ENCODE data around the gene USB1. TPM values are rescaled to one million over a fixed set of nuclear protein-coding genes. Genes with fewer than 3 reads are reported as not detected.
A peak's percentile ranks its signal among the peaks of the same experiment; 100 is the strongest.

Gene USB1, protein sequence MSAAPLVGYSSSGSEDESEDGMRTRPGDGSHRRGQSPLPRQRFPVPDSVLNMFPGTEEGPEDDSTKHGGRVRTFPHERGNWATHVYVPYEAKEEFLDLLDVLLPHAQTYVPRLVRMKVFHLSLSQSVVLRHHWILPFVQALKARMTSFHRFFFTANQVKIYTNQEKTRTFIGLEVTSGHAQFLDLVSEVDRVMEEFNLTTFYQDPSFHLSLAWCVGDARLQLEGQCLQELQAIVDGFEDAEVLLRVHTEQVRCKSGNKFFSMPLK
- polyA plus RNA-seq, result 10 to 100 TPM; 19.9 to 26.5 (median 24.0) TPM
- long read RNA-seq, donor 1, result 0 reads
- long read RNA-seq, donor 2, partial matches to known transcripts, result 0 of 5 reads
- long read RNA-seq, donor 2, other reads (novel, unspliced or antisense), result 0 of 5 reads
- long read RNA-seq, donor 3, transcript USB1-201 (7 exons, 2,282 nt), result major isoform, 9 of 13 reads
- long read RNA-seq, donor 3, partial matches to known transcripts, result 0 of 13 reads
- long read RNA-seq, donor 3, other reads (novel, unspliced or antisense), result 0 of 13 reads
- long read RNA-seq, donor 4, result 0 reads
- long read RNA-seq, donor 5, partial matches to known transcripts, result 0 of 2 reads
- long read RNA-seq, donor 5, other reads (novel, unspliced or antisense), result 0 of 2 reads
- long read RNA-seq, donor 6, transcript USB1-201 (7 exons, 2,282 nt), result major isoform, 7 of 10 reads
- long read RNA-seq, donor 6, partial matches to known transcripts, result 0 of 10 reads
- long read RNA-seq, donor 6, other reads (novel, unspliced or antisense), result 0 of 10 reads
- long read RNA-seq, donor 7, transcript USB1-201 (7 exons, 2,282 nt), result major isoform, 8 of 9 reads
- long read RNA-seq, donor 7, partial matches to known transcripts, result 0 of 9 reads
- long read RNA-seq, donor 7, other reads (novel, unspliced or antisense), result 0 of 9 reads
- long read RNA-seq, donor 8, partial matches to known transcripts, result 0 of 1 reads
- long read RNA-seq, donor 8, other reads (novel, unspliced or antisense), result 0 of 1 reads
- long read RNA-seq, donor 9, partial matches to known transcripts, result 0 of 1 reads
- long read RNA-seq, donor 9, other reads (novel, unspliced or antisense), result 0 of 1 reads
- long read RNA-seq, donor 10, transcript USB1-201 (7 exons, 2,282 nt), result major isoform, 6 of 8 reads
- long read RNA-seq, donor 10, partial matches to known transcripts, result 0 of 8 reads
- long read RNA-seq, donor 10, other reads (novel, unspliced or antisense), result 0 of 8 reads

DNA sequence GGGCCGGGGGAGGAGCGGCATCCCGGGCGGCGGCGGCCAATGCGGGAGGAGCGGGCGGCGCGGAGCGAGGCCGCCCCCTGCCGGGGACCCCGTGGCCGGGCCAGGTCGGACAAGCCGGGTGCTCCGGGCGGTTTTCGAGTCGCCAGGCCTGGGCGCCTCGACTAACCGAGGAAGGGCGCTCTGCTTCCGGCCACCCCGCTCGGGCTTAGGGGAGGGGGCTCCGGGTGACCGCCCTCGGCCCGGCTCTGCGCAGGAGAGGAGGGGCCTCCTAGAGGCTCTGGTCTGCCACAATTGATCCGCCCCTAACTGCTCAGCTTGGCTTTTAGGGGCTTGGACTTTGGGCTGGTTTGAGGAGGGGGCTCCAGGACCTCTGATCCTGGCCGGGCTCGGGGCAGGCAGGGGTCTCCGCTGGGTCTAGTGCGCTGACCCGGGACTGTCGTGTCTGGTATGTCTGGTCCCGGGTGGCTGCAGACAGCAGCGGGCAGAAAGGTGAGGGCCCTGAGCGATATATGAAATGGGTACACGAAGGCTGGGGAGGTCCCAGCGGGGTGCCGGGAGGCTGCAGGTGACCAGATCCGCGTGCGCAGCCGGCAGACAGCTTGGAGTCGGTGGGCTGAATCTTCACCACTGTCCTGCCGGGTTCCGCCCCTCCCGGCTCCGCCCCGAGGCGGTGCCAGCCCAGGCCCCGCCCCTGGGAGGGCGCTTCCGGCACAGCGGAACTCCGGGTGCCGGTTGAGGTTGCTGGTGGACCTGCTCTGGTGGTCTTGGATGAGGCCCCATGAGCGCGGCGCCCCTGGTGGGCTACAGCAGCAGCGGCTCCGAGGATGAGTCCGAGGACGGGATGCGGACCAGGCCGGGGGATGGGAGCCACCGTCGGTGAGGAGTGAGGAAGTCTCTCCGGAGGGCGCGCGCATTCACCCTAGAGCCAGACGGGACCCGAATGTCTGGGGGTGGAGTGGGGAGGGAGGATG is at the start of gene USB1:
TSS of gene USB1 (plus strand) at position 702 of the 971 bp plus-strand sequence. CDS start at position 779, 77 bp downstream.
- H3K9me3 ChIP-seq (ENCODE audit: control insufficient read depth in 2 of 2, insufficient read depth in 1 of 2, low read depth in 1 of 2, low read length in 1 of 2), result no peaks in the 10 kb centered on the region
- H3K36me3 ChIP-seq (ENCODE audit: control insufficient read depth in 3 of 3, insufficient read depth in 2 of 3, low read depth in 1 of 3, low read length in 3 of 3), result peaks cover 0 to 38% (median 0%) of the 10 kb centered on the region in 3 donors
- peak within 1 kb of the TSS; percentile 78 to 89 (median 85) for H3K4me3 ChIP-seq (ENCODE audit: low read depth in 1 of 3, low read length in 3 of 3)
- 0 to 1% (median 1%) methylated on average over 61 to 81 of the region's 81 CpGs for WGBS, 3 donors
- peaks cover 0 to 12% (median 0%) of the 10 kb centered on the region in 3 donors for H3K4me1 ChIP-seq (ENCODE audit: control insufficient read depth in 3 of 3, insufficient read depth in 2 of 3, low read depth in 1 of 3, low read length in 2 of 3)
- FAIRE-seq (no peak), DNase-seq (peak; percentile 82 to 93)
- H3K27ac ChIP-seq (ENCODE audit: low read depth in 1 of 3, low read length in 2 of 3), result peak within 1 kb of the TSS; percentile 82 to 88 (median 85)
- no peaks in the 10 kb centered on the region for H3K27me3 ChIP-seq (ENCODE audit: control insufficient read depth in 3 of 3, insufficient read depth in 3 of 3, low read length in 3 of 3)

GRCh38 chr16:57952909-57953308 is 48.3 kb upstream of the USB1 start:
- no peak for FAIRE-seq
- WGBS, 3 donors, result 85 to 89% (median 88%) methylated on average over 8 to 9 of the region's 9 CpGs

GRCh38 chr16:57953857-57954256 is 47.4 kb upstream of the USB1 start:
- no peaks in the 10 kb centered on the region for H3K36me3 ChIP-seq (ENCODE audit: control insufficient read depth in 3 of 3, insufficient read depth in 2 of 3, low read depth in 1 of 3, low read length in 3 of 3)
- FAIRE-seq (no peak), DNase-seq (no peak)
- no peaks in the 10 kb centered on the region for H3K27me3 ChIP-seq (ENCODE audit: control insufficient read depth in 3 of 3, insufficient read depth in 3 of 3, low read length in 3 of 3)
- no peak overlapping the region for H3K4me3 ChIP-seq (ENCODE audit: low read depth in 1 of 3, low read length in 3 of 3)
- no peak overlapping the region for H3K27ac ChIP-seq (ENCODE audit: low read depth in 1 of 3, low read length in 2 of 3)
- no peaks in the 10 kb centered on the region for H3K9me3 ChIP-seq (ENCODE audit: control insufficient read depth in 2 of 2, insufficient read depth in 1 of 2, low read depth in 1 of 2, low read length in 1 of 2)
- 89 to 98% (median 93%) methylated on average over 1 of the region's 1 CpG for WGBS, 3 donors
- H3K4me1 ChIP-seq (ENCODE audit: control insufficient read depth in 3 of 3, insufficient read depth in 2 of 3, low read depth in 1 of 3, low read length in 2 of 3), result no peaks in the 10 kb centered on the region

More at GRCh38 chr16:57952909-57953308, 48.3 kb upstream of the USB1 start:
- Histone ChIP-seq H3K36me3 (ENCODE audit: control insufficient read depth in 3 of 3, insufficient read depth in 2 of 3, low read depth in 1 of 3, low read length in 3 of 3) (no peaks in the 10 kb centered on the region), H3K4me3 (ENCODE audit: low read depth in 1 of 3, low read length in 3 of 3) (no peak overlapping the region), H3K9me3 (ENCODE audit: control insufficient read depth in 2 of 2, insufficient read depth in 1 of 2, low read depth in 1 of 2, low read length in 1 of 2) (no peaks in the 10 kb centered on the region), H3K27ac (ENCODE audit: low read depth in 1 of 3, low read length in 2 of 3) (no peak overlapping the region), H3K27me3 (ENCODE audit: control insufficient read depth in 3 of 3, insufficient read depth in 3 of 3, low read length in 3 of 3) (no peaks in the 10 kb centered on the region), H3K4me1 (ENCODE audit: control insufficient read depth in 3 of 3, insufficient read depth in 2 of 3, low read depth in 1 of 3, low read length in 2 of 3) (no peaks in the 10 kb centered on the region)
- no peak for DNase-seq

DNA sequence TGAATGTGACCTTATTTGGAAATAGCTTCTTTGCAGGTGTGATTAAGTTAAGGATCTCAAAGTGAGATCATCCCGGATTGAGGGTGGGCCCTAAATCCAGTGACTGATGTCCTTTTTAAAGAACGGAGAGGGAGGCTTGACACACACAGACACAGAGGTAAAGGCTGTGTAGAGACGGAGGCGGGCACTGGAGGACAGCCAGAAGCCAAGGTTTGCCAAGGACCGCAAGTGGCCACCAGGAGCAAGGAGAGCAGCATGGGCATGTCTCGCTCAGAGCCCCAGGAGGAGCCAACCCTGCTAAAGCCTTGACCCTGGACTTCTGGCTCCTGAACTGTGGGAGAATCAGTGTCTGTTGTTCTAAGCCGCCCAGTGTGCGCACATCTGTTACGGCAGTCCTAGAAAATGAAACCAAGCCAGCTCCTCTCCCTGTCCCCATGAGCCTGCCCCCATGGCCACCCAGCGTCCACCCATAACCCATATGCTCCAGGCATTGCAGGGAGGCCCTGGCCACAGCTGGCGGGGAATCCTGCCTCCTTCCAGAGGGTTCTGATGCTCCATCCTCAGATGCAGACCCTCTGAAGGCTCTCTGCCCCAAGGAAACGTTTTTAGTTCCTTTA is 45.5 kb upstream of the USB1 start:
- Histone ChIP-seq H3K9me3 (ENCODE audit: control insufficient read depth in 2 of 2, insufficient read depth in 1 of 2, low read depth in 1 of 2, low read length in 1 of 2) (no peaks in the 10 kb centered on the region), H3K4me1 (ENCODE audit: control insufficient read depth in 3 of 3, insufficient read depth in 2 of 3, low read depth in 1 of 3, low read length in 2 of 3) (no peaks in the 10 kb centered on the region), H3K4me3 (ENCODE audit: low read depth in 1 of 3, low read length in 3 of 3) (no peak overlapping the region), H3K27me3 (ENCODE audit: control insufficient read depth in 3 of 3, insufficient read depth in 3 of 3, low read length in 3 of 3) (no peaks in the 10 kb centered on the region), H3K27ac (ENCODE audit: low read depth in 1 of 3, low read length in 2 of 3) (no peak overlapping the region), H3K36me3 (ENCODE audit: control insufficient read depth in 3 of 3, insufficient read depth in 2 of 3, low read depth in 1 of 3, low read length in 3 of 3) (no peaks in the 10 kb centered on the region)
- DNase-seq (no peak), FAIRE-seq (no peak)
- WGBS, 3 donors, result 52 to 72% (median 67%) methylated on average over 12 of the region's 12 CpGs

GRCh38 chr16:57956270-57956808 is 44.9 kb upstream of the USB1 start:
- no peak overlapping the region for H3K27ac ChIP-seq (ENCODE audit: low read depth in 1 of 3, low read length in 2 of 3)
- no peaks in the 10 kb centered on the region for H3K9me3 ChIP-seq (ENCODE audit: control insufficient read depth in 2 of 2, insufficient read depth in 1 of 2, low read depth in 1 of 2, low read length in 1 of 2)
- no peak overlapping the region for H3K4me3 ChIP-seq (ENCODE audit: low read depth in 1 of 3, low read length in 3 of 3)
- H3K36me3 ChIP-seq (ENCODE audit: control insufficient read depth in 3 of 3, insufficient read depth in 2 of 3, low read depth in 1 of 3, low read length in 3 of 3), result no peaks in the 10 kb centered on the region
- FAIRE-seq, result no peak
- DNase-seq, result no peak
- WGBS, 3 donors, result 74 to 80% (median 78%) methylated on average over 8 of the region's 8 CpGs
- H3K4me1 ChIP-seq (ENCODE audit: control insufficient read depth in 3 of 3, insufficient read depth in 2 of 3, low read depth in 1 of 3, low read length in 2 of 3), result no peaks in the 10 kb centered on the region
- no peaks in the 10 kb centered on the region for H3K27me3 ChIP-seq (ENCODE audit: control insufficient read depth in 3 of 3, insufficient read depth in 3 of 3, low read length in 3 of 3)

- Histone ChIP-seq H3K4me3 (ENCODE audit: low read depth in 1 of 3, low read length in 3 of 3) (no peak overlapping the region), H3K4me1 (ENCODE audit: control insufficient read depth in 3 of 3, insufficient read depth in 2 of 3, low read depth in 1 of 3, low read length in 2 of 3) (no peaks in the 10 kb centered on the region), H3K27me3 (ENCODE audit: control insufficient read depth in 3 of 3, insufficient read depth in 3 of 3, low read length in 3 of 3) (no peaks in the 10 kb centered on the region), H3K27ac (ENCODE audit: low read depth in 1 of 3, low read length in 2 of 3) (no peak overlapping the region), H3K9me3 (ENCODE audit: control insufficient read depth in 2 of 2, insufficient read depth in 1 of 2, low read depth in 1 of 2, low read length in 1 of 2) (no peaks in the 10 kb centered on the region), H3K36me3 (ENCODE audit: control insufficient read depth in 3 of 3, insufficient read depth in 2 of 3, low read depth in 1 of 3, low read length in 3 of 3) (no peaks in the 10 kb centered on the region)
- FAIRE-seq (no peak), DNase-seq (no peak)
- WGBS, 3 donors, result 55 to 76% (median 58%) methylated on average over 8 of the region's 8 CpGs
Observed at GRCh38 chr16:57956924-57957672, 44.1 kb upstream of the USB1 start.
